ENCODE results near the gene NKPD1.
A peak's percentile ranks its signal among the peaks of the same experiment; 100 is the strongest.
"Not testable (repeated sequence)": the region's sequence is repeated elsewhere in the genome, so short reads cannot be mapped to it uniquely, and the experiment has no call there.

Gene NKPD1

DNA sequence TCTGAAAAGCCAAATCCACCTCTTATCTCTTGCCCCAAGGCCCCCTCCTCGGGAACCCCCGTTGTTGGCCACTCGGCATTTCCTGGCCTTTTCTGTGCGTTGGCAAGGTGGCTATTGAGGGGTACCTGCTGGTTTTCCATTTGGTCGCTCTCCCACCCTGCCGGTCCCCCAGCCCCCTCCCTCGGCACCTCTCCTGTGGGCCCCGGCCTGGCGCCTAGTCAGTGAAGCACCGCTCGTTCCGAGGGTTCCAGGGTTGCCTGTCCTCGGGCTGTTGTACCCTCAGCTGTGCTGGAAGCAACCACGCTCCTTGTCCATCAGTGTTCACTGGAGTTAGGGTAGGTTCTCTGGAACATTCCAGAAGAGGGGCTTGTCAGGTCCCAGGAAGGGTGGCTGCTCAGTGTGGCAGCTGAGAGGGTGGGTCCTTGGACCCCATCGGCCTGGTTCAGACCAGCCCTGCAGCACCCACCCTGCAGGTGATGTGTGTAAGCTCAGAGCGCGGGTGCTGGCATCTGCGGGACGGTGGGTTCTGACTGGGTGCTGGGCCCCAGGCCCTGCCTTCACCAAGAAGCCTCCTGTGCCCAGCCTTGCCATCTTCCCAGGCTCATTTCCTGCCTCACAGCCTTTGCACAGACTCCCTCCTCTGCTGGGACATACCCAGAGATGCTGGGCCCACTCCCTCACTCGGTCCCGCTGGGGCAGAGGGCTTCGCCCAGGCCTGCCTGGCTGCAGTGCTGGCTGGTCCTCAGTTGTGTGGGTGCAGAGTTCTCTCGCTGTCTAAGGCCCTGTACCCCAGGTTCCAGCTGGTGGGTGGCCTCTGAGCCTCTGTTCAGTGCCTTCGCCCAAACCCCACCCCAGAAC, 21.3 kb downstream of the NKPD1 start:
- DNase-seq (ENCODE audit: low read depth): no peak

DNA sequence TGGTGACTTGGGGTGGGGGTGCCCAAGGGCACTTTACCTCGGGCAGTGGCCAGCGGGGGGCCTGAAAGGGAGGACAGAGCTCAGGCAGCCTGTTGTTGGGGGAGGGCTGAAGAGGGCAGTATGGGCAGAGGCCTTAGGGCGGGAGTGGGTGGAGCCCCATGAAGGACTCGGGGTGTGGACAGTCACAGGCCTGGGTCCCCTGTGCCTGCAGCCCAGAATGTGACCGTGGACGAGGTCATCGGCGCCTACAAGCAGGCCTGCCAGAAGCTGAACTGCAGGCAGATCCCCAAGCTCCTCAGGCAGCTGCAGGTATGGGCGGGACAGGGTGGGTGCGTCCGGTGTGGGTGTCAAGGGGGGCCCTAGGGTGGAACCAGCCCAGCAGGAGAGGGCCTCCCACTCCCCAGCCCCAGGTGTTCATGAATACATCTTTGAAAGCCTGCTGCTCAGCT, 22.5 kb downstream of the NKPD1 start:
- no peak for DNase-seq (ENCODE audit: low read depth)

DNA sequence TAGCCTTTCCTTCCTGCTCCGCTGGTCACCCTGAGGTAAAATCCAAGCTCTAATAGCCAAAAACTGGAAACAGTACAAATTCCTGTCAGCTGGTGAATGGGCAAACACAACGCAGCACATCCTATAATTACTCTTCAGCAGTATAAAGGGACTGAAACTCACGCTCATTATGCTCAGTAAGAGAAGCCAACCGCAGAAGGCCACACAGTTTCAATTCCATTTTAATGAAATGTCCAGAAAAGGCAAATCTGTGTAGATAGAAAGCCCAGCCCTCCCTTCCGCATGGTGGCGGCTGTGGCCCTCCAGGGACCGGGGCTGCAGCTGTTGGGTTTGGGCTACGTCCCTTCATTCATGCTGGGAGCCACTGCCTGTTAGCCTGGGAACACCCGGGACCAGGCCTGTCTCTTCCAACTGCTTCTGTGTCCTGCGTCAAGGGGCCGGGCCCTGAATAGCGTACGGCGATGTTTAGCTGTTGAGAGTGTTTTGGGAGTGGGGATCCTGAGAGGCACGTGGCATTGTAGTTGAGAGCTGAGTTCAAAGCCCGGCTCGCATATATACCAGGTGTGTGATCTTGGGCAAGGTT, 23.5 kb downstream of the NKPD1 start:
- DNase-seq (ENCODE audit: low read depth): no peak

DNA sequence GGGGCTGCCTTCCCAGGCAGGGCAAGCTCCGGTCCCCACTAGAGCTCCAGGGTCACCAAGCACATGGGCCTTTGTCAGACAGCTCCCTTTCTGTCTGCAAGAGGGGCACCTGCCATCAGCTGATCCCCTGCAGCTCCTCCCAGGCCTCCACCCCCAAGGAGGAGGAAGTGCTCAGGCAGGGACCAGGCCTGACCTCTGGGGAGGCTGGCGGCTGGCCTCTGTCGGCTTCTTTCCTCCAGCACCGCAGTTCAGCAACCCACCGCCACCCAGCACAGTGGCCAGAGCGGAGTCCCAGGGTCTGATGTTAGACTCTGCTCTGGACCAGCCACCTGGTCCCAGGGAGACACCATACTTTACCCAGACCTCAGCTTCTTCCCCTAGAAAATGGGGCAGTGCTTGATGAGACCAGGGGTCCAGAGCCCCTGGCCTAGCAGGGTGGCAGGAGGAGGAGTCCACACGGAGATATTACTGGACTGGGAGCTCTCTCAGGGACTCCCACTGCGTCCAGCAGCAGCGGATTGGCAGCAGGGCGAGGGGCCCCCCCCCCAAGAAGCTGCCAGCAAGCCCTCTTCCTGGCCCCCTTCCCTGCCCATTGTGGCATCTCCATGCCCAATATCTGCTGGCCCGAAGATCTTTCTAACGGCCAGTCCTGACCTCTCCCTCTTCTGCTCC, 24.1 kb downstream of the NKPD1 start:
- no peak for DNase-seq (ENCODE audit: low read depth)

DNA sequence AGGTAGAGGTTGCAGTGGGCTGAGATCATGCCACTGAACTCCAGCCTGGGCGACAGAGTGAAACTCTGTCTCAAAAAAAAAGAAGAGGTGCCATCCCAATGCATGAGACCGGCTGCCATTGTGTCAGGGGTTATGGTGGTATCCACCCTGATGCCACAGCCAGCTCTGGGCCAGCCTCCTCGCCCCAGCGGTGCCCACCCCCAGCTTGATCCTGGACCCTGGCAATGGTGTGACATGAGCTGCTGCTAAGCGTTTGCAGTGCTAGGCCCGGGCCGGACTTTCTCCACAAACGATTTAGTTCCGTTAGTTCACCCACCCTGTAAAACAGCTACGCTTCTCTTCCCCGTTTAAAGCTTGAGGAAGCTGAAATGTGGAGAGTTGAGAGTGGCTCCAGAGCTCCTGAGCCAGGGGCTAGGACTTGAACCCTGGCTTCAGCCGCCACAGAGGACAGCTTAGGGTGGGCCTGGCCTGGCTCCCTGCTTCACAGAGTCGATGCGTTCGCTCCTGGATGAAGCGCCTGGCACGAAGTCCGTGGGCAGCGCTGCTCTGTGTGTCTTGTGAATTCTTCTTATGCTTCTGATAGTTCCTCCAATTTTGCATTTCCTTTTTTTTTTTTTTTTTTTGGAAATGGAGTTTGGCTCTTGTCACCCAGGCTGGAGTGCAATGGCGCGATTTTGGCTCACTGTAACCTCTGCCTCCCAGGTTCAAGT, 25.5 kb downstream of the NKPD1 start:
- DNase-seq (ENCODE audit: low read depth): no peak

DNA sequence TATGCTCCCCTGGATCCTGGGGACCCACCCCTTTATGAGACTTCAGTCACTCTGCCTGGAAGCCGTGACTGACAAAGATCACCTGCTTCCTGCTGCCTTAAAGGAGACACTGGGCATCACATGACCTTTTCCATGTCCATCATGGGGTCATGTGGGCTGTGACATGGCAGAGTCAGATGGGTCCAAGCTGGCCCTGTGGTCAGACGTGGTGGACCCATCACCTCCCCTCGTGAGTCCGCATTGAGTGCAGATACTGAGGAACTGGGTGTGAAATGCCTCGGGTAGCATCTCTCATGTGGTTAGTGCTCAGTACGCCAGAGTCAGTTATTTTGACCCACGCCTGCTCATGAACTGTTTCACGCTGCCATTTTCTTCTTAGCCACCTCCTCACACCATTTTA, 27.1 kb downstream of the NKPD1 start:
- no peak for DNase-seq (ENCODE audit: low read depth)

DNA sequence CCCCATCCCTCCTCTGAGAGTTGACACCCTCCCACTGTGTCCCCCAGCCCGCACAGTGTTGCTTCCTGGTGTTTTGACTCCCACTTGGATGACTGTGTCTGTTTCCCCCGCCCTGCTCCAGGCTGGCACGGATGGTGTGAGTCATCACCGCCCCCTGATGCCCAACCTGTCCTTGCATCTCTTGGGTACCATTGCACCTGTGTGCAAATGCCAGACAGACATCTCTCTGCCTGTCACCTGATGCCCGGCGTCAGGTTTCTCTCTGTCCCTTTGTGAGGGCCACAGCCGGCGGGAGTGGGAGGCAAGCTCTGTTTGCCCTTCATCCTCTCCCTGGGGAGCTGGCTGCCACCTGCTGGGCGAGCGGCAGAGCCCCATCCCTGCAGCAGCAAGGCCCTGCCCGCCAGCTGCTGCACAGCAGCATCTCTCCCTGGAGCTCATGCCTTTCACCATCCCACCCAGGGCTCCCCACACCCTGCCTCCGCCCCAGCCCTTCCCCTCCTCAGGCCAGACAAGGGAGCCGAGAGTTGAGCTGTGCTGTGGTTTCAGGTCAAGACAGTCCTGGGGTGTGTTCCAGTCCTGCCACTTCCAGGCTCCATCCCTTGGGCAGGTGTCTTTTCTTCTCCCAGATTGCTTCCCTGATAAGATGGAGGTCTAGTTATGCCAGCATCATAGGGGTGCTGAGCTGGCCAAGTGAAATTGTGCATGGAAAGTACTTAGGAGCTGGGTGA, 29.7 kb downstream of the NKPD1 start:
- DNase-seq (ENCODE audit: low read depth): no peak

DNA sequence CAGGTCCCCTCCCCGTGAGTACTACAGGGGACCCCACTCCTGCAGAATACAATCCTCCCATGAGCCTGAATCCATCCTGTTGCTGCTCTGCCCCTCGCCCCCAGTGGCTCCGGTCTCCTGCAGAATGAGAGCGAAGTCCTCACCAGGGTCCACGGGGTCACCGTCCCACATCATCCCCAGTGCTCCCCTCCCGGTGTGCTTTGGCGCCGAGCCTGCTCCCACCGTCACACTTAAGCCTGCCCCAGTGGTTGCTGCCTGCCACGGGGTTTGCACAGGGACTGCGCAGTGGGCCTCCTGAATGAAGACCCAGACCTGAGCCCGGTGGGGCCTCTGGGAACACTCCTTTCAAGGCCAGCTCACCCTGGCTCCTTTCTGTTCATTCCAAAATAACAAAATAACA, 30.5 kb downstream of the NKPD1 start:
- DNase-seq (ENCODE audit: low read depth): no peak

DNA sequence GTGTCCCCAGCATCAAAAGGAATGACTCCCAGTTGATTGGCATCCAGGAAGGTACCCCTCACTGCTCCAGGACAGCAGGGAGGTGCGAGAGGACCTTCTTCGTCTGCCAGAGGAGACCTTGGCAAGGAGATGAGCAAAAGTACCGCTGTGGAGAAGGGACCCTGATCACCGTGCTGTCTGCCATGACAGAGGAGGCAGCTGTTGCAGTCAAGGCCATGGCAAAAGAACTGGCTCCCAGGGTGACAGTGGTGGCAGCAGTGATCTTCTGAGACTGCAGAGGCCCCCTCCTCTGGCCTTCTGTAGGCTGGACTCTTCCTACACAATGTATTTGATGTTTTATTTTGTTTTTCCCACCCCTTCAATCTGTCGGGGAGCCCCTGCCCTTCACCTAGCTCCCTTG, 32.0 kb downstream of the NKPD1 start:
- DNase-seq (ENCODE audit: low read depth): no peak

DNA sequence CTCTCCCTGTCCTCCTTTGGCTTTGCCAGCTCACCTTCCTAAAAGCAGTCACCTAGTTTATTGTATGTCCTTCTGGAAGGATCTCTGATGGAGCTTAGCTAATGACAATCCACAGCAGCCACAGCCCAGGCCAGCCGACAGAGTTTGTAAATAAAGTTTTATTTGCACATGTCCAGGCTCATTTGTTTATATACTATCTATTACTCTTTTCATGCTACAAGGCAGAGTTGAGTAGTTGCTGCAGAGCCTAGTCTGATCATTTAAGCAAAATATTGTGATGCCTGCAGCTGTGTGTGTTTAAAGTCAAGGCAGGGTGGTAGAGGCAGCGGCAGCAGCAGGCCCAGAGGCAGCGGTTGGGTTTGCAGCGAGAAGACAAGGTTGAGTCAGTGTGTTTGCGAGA, 32.6 kb downstream of the NKPD1 start:
- no peak for DNase-seq (ENCODE audit: low read depth)

DNA sequence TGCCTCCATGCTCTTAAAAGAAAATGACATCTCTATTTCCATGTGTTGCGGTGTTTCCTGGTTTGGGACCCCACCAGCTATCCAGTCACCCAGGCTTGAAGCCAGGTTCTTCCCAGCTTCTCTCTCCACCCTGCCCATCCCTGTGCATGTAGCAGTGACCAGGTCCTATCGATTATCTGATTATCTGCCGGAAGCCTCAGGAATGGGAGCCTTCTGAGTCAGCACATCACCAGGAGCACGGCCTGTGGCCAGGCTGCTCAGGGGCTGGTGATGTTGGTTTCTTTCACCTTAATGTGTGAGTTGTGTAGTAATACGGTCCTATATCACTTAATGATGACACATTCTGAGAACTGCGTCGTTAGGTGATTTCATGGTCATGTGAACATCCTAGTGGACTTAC, 34.1 kb downstream of the NKPD1 start:
- no peak for DNase-seq (ENCODE audit: low read depth)

DNA sequence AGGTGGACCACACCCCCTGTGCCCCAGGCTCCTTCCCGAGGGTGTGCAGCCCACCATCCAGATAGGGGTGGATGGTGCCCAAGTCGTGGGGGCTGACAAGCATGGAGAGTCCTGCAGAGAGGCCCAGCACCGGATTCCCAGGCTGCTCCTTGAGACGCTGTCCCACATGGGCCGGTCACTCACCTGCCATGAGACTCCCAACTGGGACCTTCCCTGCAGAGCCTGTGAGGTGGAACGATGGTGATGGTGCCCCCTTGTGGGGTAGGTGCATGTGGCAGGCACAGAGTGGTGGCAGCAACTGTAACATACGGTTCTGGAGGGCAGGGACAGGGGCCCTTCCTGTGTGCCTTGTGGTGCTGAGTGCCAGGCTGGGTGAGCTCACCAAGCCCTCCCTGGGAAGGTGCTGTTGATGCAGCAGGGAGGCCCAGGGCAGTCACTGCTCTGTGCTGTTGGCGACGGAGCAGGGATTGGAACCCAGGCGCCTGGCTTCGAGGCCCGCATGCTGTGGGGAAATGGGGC, 34.7 kb downstream of the NKPD1 start:
- DNase-seq (ENCODE audit: low read depth): peak; percentile 56

DNA sequence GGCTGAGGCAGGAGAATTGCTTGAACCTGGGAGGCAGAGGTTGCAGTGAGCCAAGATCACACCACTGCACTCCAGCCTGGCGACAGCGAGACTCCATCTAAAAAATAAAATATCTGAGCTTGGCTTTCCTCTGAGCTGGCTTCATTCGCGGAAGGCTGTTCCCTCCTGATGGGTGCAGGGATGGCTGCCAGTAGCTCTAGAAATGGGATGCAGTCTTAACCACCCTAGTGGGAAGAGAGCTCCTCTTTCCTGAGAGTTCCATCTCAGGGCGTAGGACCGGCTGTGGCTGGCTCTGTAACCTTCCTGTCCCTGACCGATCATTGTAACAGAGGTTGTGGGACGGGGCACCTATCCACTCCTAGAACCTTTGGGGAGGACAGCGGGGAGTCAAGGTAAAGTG, 35.4 kb downstream of the NKPD1 start:
- no peak for DNase-seq (ENCODE audit: low read depth)

DNA sequence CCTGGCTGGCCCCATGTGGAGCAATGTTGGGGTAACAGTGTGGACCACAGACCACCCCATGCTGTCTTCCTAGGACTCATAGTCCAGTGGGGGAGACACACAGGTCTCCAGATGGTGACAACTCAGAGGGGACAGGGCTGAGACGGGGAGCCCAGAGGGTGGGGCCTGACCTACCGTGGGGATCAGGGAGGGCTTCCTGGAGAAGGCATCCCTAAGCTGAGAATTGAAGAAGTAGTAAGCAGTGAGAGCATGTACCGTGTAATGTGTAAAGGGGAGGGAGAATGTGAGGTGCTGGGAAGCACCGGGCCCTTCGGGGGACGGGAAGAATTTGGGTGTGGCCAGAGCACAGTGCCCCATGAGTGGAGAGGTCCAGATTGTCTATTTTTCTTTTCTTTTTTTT, 36.8 kb downstream of the NKPD1 start:
- DNase-seq (ENCODE audit: low read depth): no peak

DNA sequence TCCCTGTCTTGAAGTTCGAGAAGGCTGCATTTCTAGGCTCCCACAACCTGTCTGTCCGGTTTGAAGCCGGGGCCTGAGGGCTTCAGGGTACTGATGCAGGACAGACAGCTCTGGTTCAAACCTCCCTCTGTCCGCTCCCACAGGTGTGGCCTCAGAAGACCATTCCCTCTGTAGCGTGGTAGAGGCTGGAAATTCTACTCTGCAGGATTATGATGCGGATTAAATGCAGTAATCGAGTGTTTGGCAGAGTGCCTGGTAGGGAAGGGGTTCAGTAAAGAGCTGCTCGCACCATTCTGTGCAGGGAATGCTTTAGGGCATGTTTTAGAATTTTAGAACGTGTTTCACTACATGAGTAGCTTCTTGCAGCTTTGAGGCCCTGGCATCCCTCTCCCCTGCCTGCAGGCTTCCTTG, 37.3 kb downstream of the NKPD1 start:
- DNase-seq (ENCODE audit: low read depth): no peak

DNA sequence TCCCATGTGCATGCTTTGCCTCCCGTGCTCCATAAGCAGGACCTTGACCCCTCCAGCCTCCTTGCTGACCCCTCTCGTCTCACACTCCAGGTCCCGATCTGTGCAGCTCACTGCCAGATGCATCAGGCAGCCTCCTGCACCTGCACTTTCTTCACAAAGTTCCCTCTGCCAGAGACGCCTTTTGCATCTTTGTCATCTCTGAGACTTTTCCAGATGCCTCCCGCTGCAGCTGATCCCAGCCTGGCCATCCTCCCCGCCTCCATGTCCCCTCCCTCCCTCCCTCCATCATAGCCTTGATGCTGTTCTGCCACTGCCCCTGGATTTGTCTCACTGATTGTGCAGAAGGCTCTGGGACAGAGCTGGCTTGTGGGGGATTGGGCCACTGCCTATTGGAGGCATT, 38.0 kb downstream of the NKPD1 start:
- no peak for DNase-seq (ENCODE audit: low read depth)

DNA sequence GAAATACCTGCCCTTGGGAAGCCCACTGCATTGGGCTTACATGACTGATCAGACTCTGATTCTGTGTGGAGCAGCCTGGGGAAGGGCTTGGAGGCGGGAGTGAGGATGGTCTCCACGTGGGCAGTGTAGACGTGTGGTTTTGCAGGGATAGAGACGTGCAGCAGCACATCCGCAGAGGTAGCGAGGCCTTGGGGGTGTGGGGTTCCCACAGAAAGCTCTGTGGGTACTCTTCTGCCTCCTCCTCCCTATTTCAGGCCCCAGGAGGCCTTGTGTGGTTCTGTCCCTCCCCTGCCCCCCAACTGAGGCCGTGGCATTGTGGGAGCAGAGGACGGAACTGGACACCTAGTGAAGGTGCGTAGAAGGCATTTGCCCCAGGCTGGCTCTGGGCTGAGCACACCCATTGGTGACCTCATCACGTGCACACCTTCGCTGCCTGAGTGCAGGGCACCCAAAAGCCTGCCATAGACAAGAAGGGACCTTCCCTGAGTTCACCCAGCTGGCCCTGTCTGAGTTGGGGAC, 38.9 kb downstream of the NKPD1 start:
- DNase-seq (ENCODE audit: low read depth): no peak

DNA sequence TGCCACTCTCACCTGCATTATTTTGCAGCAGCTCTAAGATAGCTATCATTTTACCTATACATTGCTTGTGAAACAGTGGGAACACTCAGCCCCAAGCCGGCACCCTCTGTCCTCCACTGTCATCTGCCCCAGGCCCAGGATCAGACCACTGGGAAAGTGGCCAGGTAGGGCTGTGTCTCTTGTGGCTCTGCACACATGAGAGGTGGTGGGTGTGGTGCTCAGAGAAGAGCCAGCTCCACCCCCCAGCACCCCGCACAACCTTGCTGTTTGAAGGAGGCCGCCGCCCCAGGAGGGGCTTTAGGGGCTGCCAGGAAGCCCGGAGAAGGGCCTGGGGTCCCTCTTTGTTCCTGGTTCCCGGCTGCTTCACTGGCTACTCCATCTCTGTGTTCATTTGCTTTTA, 41.2 kb downstream of the NKPD1 start:
- DNase-seq (ENCODE audit: low read depth): no peak

DNA sequence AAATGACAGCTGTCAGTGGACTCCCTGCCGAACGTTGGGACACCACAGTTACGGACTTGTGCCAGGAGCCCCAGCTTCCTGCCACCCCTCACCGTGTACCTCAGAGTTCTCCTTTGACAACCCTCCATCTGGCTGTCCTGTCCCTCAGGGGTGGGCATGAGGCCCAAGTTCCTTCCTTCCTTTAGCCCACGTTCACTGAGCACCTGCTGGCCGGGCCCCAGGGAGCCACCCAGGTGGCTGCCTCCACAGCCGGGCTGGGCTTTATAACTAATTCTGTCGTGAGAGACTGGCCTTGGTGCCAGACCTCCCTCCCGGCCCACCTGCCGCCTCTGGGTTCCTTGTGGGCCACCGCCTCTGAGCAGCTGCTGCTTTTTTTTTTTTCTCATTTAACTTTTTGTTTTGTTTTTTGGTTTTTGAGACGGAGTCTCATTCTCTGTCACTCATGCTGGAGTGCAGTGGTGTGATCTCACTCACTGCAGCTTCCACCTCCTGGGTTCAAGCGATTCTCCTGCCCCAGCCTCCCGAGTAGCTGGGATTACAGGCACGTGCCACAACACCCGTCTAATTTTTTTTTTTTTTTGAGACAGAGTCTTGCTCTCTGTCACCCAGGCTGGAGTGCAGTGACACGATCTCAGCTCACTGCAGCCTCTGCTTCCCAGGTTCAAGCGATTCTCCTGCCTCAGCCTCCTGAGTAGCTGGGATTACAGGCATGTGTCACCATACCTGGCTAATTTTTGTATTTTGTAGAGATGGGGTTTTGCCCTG, 42.0 kb downstream of the NKPD1 start:
- not testable (repeated sequence) for DNase-seq (ENCODE audit: low read depth)

DNA sequence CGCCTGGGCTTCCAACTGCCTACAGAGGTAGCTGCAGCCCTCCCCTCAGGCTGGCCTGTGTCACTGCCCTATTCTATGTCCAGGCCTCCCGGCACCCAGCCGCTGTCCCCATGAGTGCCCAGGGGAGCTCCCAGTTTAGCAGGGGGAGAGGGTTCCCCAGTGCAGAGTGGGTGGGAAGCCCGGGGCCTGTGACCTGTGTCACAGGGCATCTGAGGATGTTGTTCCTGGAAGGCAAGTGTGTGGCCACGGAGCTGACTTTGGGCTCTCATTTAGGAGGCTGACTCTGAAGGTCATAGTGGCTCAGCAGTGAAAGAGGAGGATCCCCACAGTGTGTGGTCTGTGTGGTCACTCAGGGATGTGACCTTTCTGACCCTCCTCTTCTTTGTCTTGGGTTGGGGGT, 42.7 kb downstream of the NKPD1 start:
- DNase-seq (ENCODE audit: low read depth): no peak

DNA sequence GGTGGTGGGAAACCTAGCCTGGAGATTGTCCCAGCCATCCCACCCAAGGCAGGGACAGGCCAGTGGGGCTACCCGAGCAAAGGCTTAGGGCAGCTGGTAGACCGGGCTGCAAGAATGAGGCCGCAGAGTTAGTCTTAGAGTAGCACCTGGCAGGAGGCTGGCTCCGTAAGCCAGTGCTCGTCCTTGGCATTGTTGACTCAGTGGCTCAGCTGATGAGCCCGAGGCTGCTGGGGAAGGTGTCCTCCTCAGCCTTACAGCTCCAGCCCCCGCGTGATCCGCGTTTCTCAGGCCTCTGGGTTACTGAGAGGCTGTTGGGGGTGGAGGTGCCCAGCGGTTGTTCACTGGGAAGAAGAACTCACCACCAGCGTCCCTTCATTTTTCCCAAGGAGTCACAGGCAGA, 43.1 kb downstream of the NKPD1 start:
- DNase-seq (ENCODE audit: low read depth): no peak

Data from activated T-cell treated with anti-CD3 and anti-CD28 coated beads for 1 hour (primary cell).